ENCODE results near the gene SCN1B. TPM values are rescaled to one million over a fixed set of nuclear protein-coding genes. Genes with fewer than 3 reads are reported as not detected.

The SCN1B gene
- total and polyA plus RNA-seq, 10 of the 15 experiments (the other 5 are each of a cell fraction or from before 2014, with no cell fraction given) = 0.04 to 0.54 (median 0.11) TPM; not detected in 3

DNA sequence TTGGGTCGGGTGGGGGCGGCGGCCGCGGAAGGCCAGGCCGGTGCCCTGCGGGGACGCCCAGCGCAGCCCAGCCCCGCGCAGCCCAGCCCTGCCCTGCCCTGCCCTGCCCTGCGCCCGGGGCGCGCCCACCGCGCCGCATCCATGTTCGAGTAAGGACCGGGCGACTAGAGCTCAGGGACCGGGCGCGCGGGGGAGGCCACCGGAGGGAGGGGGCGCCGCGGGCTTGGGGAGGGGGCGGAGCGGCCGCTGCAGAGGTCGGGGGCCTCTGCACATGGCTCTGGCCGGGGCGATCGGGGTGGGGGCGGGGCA, 30.0 kb upstream of the SCN1B start:
- CTCF ChIA-PET = interaction anchor here (1.6 to 2.2 kb wide), 2 partner anchors 11 to 135 kb away, joined by 3 to 5 read pairs; partner anchors contain the start of gene LGI4
- 0 out of 2 replicates have a peak overlapping the region, but pooled peaks have one; percentile 96 for H3K4me2 ChIP-seq (ENCODE audit: control insufficient read depth, insufficient read depth)
- BruUV-seq (replicated peaks) = no TSS peak
- peak overlapping the region; percentile 86; the same call in 1 of the 2 replicates for H3K27ac ChIP-seq (ENCODE audit: control insufficient read depth, insufficient read depth)
- POLR2A ChIA-PET = interaction anchor here (0.7 to 4.7 kb wide), 2 partner anchors 10 to 18 kb away, joined by 8 to 38 read pairs; no protein-coding TSS in a partner anchor
- H3K79me2 ChIP-seq (ENCODE audit: control insufficient read depth, insufficient read depth, low read length) = peaks cover 48% of the 10 kb centered on the region
- no peaks in the 10 kb centered on the region; the same call in 2 of the 3 replicates for H3K9me3 ChIP-seq (replicated peaks; ENCODE audit: control insufficient read depth, insufficient read depth, low read length)
- peaks cover 43% of the 10 kb centered on the region for H3K4me1 ChIP-seq (ENCODE audit: control insufficient read depth, insufficient read depth, low read length)
- RAD21 ChIA-PET (ENCODE audit: unreplicated experiment) = interaction anchor here (1.4 to 3.5 kb wide), 2 partner anchors 11 to 28 kb away, joined by 3 to 33 read pairs; no protein-coding TSS in a partner anchor
- DNase-seq (ENCODE audit: low read depth, low spot score) (no peak), FAIRE-seq (no peak), ATAC-seq (no peak)
- intact Hi-C loops (cut with micrococcal nuclease; ENCODE audit: unreplicated experiment) = no loop called here
- TF ChIP-seq, protein P1, sequence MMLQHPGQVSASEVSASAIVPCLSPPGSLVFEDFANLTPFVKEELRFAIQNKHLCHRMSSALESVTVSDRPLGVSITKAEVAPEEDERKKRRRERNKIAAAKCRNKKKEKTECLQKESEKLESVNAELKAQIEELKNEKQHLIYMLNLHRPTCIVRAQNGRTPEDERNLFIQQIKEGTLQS (IDR thresholded peaks at IDR 0.05; ENCODE audit: borderline replicate concordance, extremely low read depth, low read depth, low read length) = no peak
- TF ChIP-seq SIX5 (IDR thresholded peaks at IDR 0.05; ENCODE audit: low read depth, low read length, severe bottlenecking) = no peak
- no peak; the same call in 1 of the 2 replicates for TF ChIP-seq GATAD2B (conservative IDR thresholded peaks at IDR 0.05; ENCODE audit: low read depth)
- 0 out of 2 replicates have a peak, but pooled peaks have one; percentile 7 for TF ChIP-seq TCF3 (IDR thresholded peaks at IDR 0.05; ENCODE audit: borderline replicate concordance, insufficient read depth, low read depth, low read length)
- TF ChIP-seq, protein P2, sequence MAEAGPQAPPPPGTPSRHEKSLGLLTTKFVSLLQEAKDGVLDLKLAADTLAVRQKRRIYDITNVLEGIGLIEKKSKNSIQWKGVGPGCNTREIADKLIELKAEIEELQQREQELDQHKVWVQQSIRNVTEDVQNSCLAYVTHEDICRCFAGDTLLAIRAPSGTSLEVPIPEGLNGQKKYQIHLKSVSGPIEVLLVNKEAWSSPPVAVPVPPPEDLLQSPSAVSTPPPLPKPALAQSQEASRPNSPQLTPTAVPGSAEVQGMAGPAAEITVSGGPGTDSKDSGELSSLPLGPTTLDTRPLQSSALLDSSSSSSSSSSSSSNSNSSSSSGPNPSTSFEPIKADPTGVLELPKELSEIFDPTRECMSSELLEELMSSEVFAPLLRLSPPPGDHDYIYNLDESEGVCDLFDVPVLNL (IDR thresholded peaks at IDR 0.05; ENCODE audit: low read depth, low read length) = no peak
- TF ChIP-seq, protein P3, sequence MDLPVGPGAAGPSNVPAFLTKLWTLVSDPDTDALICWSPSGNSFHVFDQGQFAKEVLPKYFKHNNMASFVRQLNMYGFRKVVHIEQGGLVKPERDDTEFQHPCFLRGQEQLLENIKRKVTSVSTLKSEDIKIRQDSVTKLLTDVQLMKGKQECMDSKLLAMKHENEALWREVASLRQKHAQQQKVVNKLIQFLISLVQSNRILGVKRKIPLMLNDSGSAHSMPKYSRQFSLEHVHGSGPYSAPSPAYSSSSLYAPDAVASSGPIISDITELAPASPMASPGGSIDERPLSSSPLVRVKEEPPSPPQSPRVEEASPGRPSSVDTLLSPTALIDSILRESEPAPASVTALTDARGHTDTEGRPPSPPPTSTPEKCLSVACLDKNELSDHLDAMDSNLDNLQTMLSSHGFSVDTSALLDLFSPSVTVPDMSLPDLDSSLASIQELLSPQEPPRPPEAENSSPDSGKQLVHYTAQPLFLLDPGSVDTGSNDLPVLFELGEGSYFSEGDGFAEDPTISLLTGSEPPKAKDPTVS (IDR thresholded peaks at IDR 0.05; ENCODE audit: low read depth, low read length) = no peak
- TF ChIP-seq POLR2A (IDR thresholded peaks at IDR 0.05; ENCODE audit: low read depth, low read length) = peak; percentile 69
- TF ChIP-seq BACH1 (IDR thresholded peaks at IDR 0.05; ENCODE audit: borderline replicate concordance) = peak; percentile 56; the same call in 1 of the 2 replicates
- no peak for TF ChIP-seq CHD1 (IDR thresholded peaks at IDR 0.05; ENCODE audit: low read depth, low read length)
- TF ChIP-seq, protein P4, sequence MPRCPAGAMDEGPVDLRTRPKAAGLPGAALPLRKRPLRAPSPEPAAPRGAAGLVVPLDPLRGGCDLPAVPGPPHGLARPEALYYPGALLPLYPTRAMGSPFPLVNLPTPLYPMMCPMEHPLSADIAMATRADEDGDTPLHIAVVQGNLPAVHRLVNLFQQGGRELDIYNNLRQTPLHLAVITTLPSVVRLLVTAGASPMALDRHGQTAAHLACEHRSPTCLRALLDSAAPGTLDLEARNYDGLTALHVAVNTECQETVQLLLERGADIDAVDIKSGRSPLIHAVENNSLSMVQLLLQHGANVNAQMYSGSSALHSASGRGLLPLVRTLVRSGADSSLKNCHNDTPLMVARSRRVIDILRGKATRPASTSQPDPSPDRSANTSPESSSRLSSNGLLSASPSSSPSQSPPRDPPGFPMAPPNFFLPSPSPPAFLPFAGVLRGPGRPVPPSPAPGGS (IDR thresholded peaks at IDR 0.05; ENCODE audit: borderline replicate concordance, insufficient read depth, low read depth, low read length, poor library complexity, severe bottlenecking) = no peak
- peak; percentile 55 for TF ChIP-seq NR2F1 (conservative IDR thresholded peaks at IDR 0.05)
- SMC1A ChIA-PET (ENCODE audit: uncharacterized antibody, unreplicated experiment) = interaction anchor here (1.1 to 1.7 kb wide), 2 partner anchors 10 to 11 kb away, joined by 3 to 6 read pairs; no protein-coding TSS in a partner anchor
- in situ Hi-C loops (cut with MboI) = no loop called here
- peak overlapping the region; percentile 94; the same call in 1 of the 2 replicates for H3K9ac ChIP-seq (ENCODE audit: control insufficient read depth, insufficient read depth, low read length)
- peaks cover 3 to 4% of the 10 kb centered on the region in 2 experiments; a peak in 3 of 4 replicates for H3K36me3 ChIP-seq (ENCODE audit: control insufficient read depth in 2 of 2, insufficient read depth in 2 of 2, low read length in 1 of 2)
- no peak overlapping the region; the same call in 1 of the 2 replicates for H2AFZ ChIP-seq (ENCODE audit: control insufficient read depth, low read depth, low read length)
- H4K20me1 ChIP-seq (ENCODE audit: control insufficient read depth, insufficient read depth) = peaks cover 6% of the 10 kb centered on the region; the same call in 1 of the 2 replicates
- H3K4me3 ChIP-seq = peak overlapping the region; percentile 95
- no peaks in the 10 kb centered on the region for H3K27me3 ChIP-seq (replicated peaks in 1 of 2; ENCODE audit: control insufficient read depth in 2 of 2, insufficient read depth in 2 of 2, low read length in 1 of 2)
- 0% methylated on average over 1 of the region's 37 CpGs for WGBS (ENCODE audit: insufficient coverage, insufficient replicate concordance, low lambda C conversion rate, missing lambda C conversion rate)
